ENCODE measurements around the gene FAAP20.

FAAP20 gene

GRCh38 chr1:2175681-2176454, 18.7 kb downstream of the FAAP20 start:
- no peak overlapping the region for H3K4me3 Mint-ChIP-seq
- peaks cover 28% of the 10 kb centered on the region for H3K4me1 Mint-ChIP-seq
- no peaks in the 10 kb centered on the region for H3K9me3 Mint-ChIP-seq
- DNase-seq = no peak
- no peak for TF ChIP-seq CTCF (IDR thresholded peaks at IDR 0.05)
- H3K27me3 Mint-ChIP-seq (ENCODE audit: low read depth, poor library complexity) = no peaks in the 10 kb centered on the region
- peaks cover 22% of the 10 kb centered on the region for H3K36me3 Mint-ChIP-seq (ENCODE audit: low read depth)
- peak overlapping the region; percentile 86 for H3K27ac Mint-ChIP-seq

GRCh38 chr1:2175055-2175414, 19.5 kb downstream of the FAAP20 start:
- DNase-seq = no peak
- no peak overlapping the region for H3K4me3 Mint-ChIP-seq
- H3K27ac Mint-ChIP-seq = peak overlapping the region; percentile 25
- peaks cover 30% of the 10 kb centered on the region for H3K4me1 Mint-ChIP-seq
- peaks cover 22% of the 10 kb centered on the region for H3K36me3 Mint-ChIP-seq (ENCODE audit: low read depth)
- no peaks in the 10 kb centered on the region for H3K27me3 Mint-ChIP-seq (ENCODE audit: low read depth, poor library complexity)
- H3K9me3 Mint-ChIP-seq = no peaks in the 10 kb centered on the region
- no peak for TF ChIP-seq CTCF (IDR thresholded peaks at IDR 0.05)

GRCh38 chr1:2174348-2175054, 20.1 kb downstream of the FAAP20 start:
- DNase-seq = peak; percentile 78
- Mint-ChIP-seq H3K27ac (peak overlapping the region; percentile 25), H3K4me3 (no peak overlapping the region), H3K4me1 (peaks cover 28% of the 10 kb centered on the region), H3K36me3 (ENCODE audit: low read depth) (peaks cover 18% of the 10 kb centered on the region), H3K9me3 (no peaks in the 10 kb centered on the region), H3K27me3 (ENCODE audit: low read depth, poor library complexity) (no peaks in the 10 kb centered on the region)
- TF ChIP-seq CTCF (IDR thresholded peaks at IDR 0.05) = peak; percentile 91

GRCh38 chr1:2173546-2174347, 20.8 kb downstream of the FAAP20 start:
- Mint-ChIP-seq H3K27me3 (ENCODE audit: low read depth, poor library complexity) (no peaks in the 10 kb centered on the region), H3K4me3 (no peak overlapping the region), H3K4me1 (peaks cover 25% of the 10 kb centered on the region), H3K27ac (peak overlapping the region; percentile 61), H3K36me3 (ENCODE audit: low read depth) (peaks cover 17% of the 10 kb centered on the region), H3K9me3 (no peaks in the 10 kb centered on the region)
- no peak for TF ChIP-seq CTCF (IDR thresholded peaks at IDR 0.05)
- no peak for DNase-seq

GRCh38 chr1:2172551-2173146, 21.9 kb downstream of the FAAP20 start:
- no peaks in the 10 kb centered on the region for H3K9me3 Mint-ChIP-seq
- no peaks in the 10 kb centered on the region for H3K27me3 Mint-ChIP-seq (ENCODE audit: low read depth, poor library complexity)
- no peak overlapping the region for H3K27ac Mint-ChIP-seq
- peaks cover 30% of the 10 kb centered on the region for H3K4me1 Mint-ChIP-seq
- no peak for TF ChIP-seq CTCF (IDR thresholded peaks at IDR 0.05)
- H3K4me3 Mint-ChIP-seq = no peak overlapping the region
- H3K36me3 Mint-ChIP-seq (ENCODE audit: low read depth) = peaks cover 17% of the 10 kb centered on the region
- no peak for DNase-seq
